Osteoblast (primary cell): ENCODE data around the gene CPZ. TPM values are rescaled to one million over a fixed set of nuclear protein-coding genes. Genes with fewer than 3 reads are reported as not detected.

Experiments
- DNase-seq: peaks from one replicate; pipeline ENCODE4 v3.0.0; 2011; ENCODE audit warnings: low spot score, mixed read lengths; ENCODE audit not compliant: insufficient read length; ENCODE audit errors: missing footprints
- H2AFZ ChIP-seq: 2 replicates; pipeline ENCODE4 v1.6.0; 2011; ENCODE audit warnings: mild to moderate bottlenecking, low read length
- H3K27ac ChIP-seq: 2 replicates; pipeline ENCODE4 v1.5.1; 2011; ENCODE audit warnings: mild to moderate bottlenecking, low read depth, low read length, moderate library complexity
- H3K27me3 ChIP-seq: 2 replicates; pipeline ENCODE4 v1.6.0; 2012; ENCODE audit warnings: mild to moderate bottlenecking, control low read depth, inconsistent platforms, low read length, moderate library complexity; ENCODE audit not compliant: insufficient read depth
- H3K36me3 ChIP-seq: 2 replicates; pipeline ENCODE4 v1.5.1; 2011; ENCODE audit warnings: mild to moderate bottlenecking, low read length, control low read depth, moderate library complexity; ENCODE audit not compliant: insufficient read depth
- H3K4me1 ChIP-seq: 2 replicates; pipeline ENCODE4 v1.5.1; 2011; ENCODE audit warnings: mild to moderate bottlenecking, low read length, control low read depth, moderate library complexity; ENCODE audit not compliant: insufficient read depth
- H3K4me2 ChIP-seq: 2 replicates; pipeline ENCODE4 v1.6.0; 2011; ENCODE audit warnings: mild to moderate bottlenecking, low read length; ENCODE audit not compliant: insufficient read depth
- H3K4me3 ChIP-seq: fragments of 200-600 bp; sonication (generic); 3 replicates; pipeline ENCODE4 v1.5.1; 2012; ENCODE audit warnings: mild to moderate bottlenecking, low read length, inconsistent platforms; ENCODE audit not compliant: insufficient read depth
- H3K79me2 ChIP-seq: 2 replicates; pipeline ENCODE4 v1.6.0; 2012; ENCODE audit warnings: mild to moderate bottlenecking, low read length, control low read depth, inconsistent platforms; ENCODE audit not compliant: insufficient read depth
- H3K9me3 ChIP-seq: 2 replicates; pipeline ENCODE4 v1.5.1; 2011; ENCODE audit warnings: low read depth, low read length, control low read depth
- H4K20me1 ChIP-seq: 2 replicates; pipeline ENCODE4 v1.6.0; 2012; ENCODE audit warnings: mild to moderate bottlenecking, low read length, control low read depth; ENCODE audit not compliant: insufficient read depth
- total RNA-seq: library from RNA; depleted of rRNA; stranded (reverse); fragments of >200 nt; gene quantifications from 2 replicates; pipeline ENCODE4 v1.2.3, GENCODE V29; 2012
- TF ChIP-seq, protein P1 (sequence below): IDR thresholded peaks from 2 replicates; pipeline ENCODE4 v1.5.1; 2011; ENCODE audit warnings: mild to moderate bottlenecking, low read depth, low read length, moderate library complexity; ENCODE audit errors: extremely low read depth

The CPZ gene
- total RNA-seq, 1 donor, result 44.5 TPM

DNA sequence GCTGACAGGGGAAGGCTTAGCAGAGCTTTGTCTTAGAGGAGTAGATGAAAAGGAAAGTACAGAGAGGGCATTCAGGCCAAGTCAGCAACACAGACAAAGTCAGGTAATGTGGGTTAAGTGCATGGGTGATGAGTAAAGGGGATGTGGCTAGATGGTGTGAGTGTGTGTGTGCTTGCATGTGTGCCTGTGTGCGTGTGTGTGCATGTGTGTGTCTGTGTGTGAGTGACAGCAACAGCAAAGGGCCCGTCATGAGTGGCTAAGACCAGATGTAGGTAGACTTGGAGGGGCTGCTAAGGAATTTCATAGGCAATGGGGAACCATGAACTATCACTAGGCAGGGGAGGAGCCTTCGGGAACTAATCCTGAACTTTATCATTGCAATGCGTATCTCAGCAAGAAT, 14.6 kb upstream of the CPZ start:
- Histone ChIP-seq H3K27me3 (peaks cover 24% of the 10 kb centered on the region), H3K79me2 (no peaks in the 10 kb centered on the region), H3K4me2 (no peak overlapping the region), H3K4me1 (no peaks in the 10 kb centered on the region), H3K4me3 (no peak overlapping the region), H2AFZ (no peak overlapping the region), H4K20me1 (no peaks in the 10 kb centered on the region), H3K36me3 (no peaks in the 10 kb centered on the region), H3K9me3 (no peaks in the 10 kb centered on the region), H3K27ac (no peak overlapping the region)
- TF ChIP-seq, protein P1, sequence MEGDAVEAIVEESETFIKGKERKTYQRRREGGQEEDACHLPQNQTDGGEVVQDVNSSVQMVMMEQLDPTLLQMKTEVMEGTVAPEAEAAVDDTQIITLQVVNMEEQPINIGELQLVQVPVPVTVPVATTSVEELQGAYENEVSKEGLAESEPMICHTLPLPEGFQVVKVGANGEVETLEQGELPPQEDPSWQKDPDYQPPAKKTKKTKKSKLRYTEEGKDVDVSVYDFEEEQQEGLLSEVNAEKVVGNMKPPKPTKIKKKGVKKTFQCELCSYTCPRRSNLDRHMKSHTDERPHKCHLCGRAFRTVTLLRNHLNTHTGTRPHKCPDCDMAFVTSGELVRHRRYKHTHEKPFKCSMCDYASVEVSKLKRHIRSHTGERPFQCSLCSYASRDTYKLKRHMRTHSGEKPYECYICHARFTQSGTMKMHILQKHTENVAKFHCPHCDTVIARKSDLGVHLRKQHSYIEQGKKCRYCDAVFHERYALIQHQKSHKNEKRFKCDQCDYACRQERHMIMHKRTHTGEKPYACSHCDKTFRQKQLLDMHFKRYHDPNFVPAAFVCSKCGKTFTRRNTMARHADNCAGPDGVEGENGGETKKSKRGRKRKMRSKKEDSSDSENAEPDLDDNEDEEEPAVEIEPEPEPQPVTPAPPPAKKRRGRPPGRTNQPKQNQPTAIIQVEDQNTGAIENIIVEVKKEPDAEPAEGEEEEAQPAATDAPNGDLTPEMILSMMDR, result no peak
- DNase-seq, result peak; percentile 47

DNA sequence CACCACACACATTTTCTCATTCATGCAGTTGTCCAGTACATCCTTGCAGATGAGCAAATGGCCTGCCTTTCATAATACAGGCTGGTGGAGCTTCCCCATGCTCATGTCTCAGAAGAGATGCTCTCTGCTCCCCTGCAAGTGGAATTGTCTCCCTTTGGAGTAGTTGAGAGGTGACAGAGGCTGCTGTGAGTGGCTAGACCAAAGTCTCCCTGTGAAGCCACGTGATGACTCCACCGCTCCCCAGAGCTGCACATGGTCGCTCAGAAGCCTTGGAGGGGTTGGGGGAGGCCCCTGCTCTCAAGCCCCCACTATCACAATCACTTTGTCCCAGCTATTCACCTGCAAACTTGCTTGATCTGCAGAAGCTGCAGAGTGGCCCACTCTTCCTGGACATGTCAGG, 13.8 kb upstream of the CPZ start:
- Histone ChIP-seq H3K4me1 (no peaks in the 10 kb centered on the region), H3K27ac (no peak overlapping the region), H3K79me2 (no peaks in the 10 kb centered on the region), H4K20me1 (no peaks in the 10 kb centered on the region), H3K36me3 (no peaks in the 10 kb centered on the region), H3K4me2 (no peak overlapping the region), H3K4me3 (no peak overlapping the region), H2AFZ (no peak overlapping the region), H3K9me3 (no peaks in the 10 kb centered on the region), H3K27me3 (peaks cover 24% of the 10 kb centered on the region)
- DNase-seq, result no peak
- TF ChIP-seq, protein P1, result no peak

DNA sequence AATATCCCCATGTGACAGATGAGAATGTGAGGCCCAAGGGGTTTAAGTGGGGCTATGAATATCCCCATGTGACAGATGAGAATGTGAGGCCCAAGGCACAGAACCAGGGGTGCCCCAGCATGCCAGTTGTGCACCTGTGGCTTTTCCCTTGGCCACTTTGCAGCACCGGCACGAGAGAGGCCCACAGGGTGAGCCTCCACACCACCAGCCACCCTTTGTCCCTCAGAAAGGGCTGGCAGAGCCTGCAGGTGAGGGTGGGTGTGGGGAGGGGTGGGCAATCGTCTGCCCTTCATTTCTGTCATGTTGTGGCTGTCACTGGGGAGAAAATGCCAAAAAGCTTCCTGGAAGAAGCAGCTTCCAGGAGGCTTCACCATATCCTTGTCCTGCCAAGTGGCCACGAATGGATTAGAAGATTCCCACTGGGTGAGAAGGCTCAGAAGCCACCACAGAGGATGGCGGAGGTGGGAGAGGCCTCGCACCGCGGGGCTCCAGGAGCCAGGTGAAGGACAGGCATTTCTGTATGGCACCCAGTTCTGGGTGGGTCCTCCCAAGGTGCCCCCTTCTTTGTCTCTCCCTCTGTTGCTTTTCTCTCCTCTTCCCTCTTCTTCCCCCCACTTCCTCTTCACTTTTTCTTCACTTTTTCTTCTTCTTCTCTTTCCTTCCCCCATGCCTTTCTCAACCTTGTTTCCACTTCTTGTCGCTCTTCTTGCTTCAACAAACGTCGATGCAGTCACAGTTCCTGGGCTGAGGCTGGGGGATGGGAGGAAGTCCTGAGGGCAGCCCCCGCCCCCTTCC, 12.8 kb upstream of the CPZ start:
- H4K20me1 ChIP-seq, result no peaks in the 10 kb centered on the region
- H3K4me1 ChIP-seq, result no peaks in the 10 kb centered on the region
- H3K79me2 ChIP-seq, result no peaks in the 10 kb centered on the region
- H3K27me3 ChIP-seq, result peaks cover 28% of the 10 kb centered on the region
- no peaks in the 10 kb centered on the region for H3K9me3 ChIP-seq
- no peak overlapping the region for H2AFZ ChIP-seq
- no peaks in the 10 kb centered on the region for H3K36me3 ChIP-seq
- TF ChIP-seq, protein P1, result no peak
- no peak overlapping the region for H3K4me3 ChIP-seq
- no peak overlapping the region for H3K27ac ChIP-seq
- peak; percentile 80 for DNase-seq
- no peak overlapping the region for H3K4me2 ChIP-seq

DNA sequence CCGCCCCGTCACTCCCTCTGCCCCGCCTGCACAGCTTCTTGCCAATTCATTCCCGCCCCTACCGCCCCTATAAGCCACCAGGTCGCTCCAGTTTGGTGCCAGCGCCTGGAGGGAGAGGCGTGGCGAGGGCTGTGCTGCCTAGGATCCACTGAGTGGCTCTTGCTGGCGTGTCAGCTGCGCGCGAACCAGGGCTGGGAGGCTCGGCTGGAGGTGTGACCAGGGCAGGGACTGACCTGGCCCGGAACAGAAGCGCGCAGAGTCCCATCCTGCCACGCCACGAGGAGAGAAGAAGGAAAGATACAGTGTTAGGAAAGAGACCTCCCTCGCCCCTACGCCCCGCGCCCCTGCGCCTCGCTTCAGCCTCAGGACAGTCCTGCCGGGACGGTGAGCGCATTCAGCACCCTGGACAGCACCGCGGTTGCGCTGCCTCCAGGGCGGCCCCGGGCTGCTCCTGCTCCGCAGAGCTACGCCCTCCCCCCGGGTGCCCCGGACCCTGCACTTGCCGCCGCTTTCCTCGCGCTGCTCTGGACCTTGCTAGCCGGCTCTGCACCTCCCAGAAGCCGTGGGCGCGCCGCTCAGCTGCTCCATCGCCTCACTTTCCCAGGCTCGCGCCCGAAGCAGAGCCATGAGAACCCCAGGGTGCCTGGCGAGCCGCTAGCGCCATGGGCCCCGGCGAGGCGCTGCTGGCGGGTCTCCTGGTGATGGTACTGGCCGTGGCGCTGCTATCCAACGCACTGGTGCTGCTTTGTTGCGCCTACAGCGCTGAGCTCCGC, 12.1 kb upstream of the CPZ start, which contains the start of gene GPR78:
GPR78 (plus strand) TSS at position 72 of the 773 bp plus-strand sequence; CDS start at position 663, 591 bp downstream.
- DNase-seq, result peak; percentile 97
- Histone ChIP-seq H3K79me2 (no peaks in the 10 kb centered on the region), H3K27me3 (peaks cover 35% of the 10 kb centered on the region), H3K4me1 (no peaks in the 10 kb centered on the region), H3K36me3 (no peaks in the 10 kb centered on the region), H2AFZ (no peak within 1 kb of the TSS), H3K4me3 (no peak within 1 kb of the TSS), H3K4me2 (no peak within 1 kb of the TSS), H4K20me1 (no peaks in the 10 kb centered on the region), H3K27ac (no peak within 1 kb of the TSS), H3K9me3 (no peaks in the 10 kb centered on the region)
- TF ChIP-seq, protein P1, result no peak
